Measurements from ENCODE around the gene TGIF2. TPM values are rescaled to one million over a fixed set of nuclear protein-coding genes. Genes with fewer than 3 reads are reported as not detected.

The TGIF2 gene
- total and polyA plus RNA-seq, 10 donors, result 13.6 to 38.2 (median 28.8) TPM

DNA sequence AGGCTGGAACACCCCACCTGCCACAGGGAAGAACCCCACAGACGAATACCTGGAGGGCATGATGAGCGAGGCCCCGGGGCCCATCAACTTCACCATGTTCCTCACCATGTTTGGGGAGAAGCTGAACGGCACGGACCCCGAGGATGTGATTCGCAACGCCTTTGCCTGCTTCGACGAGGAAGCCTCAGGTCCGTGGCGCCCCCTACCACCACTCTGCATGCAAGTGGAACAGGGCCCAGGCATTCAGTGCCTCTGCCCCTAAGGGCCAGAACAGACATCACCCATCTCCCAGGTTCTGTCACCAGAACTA is 25.4 kb upstream of the TGIF2 start:
- 68 to 84% (median 80%) methylated on average over 12 of the region's 12 CpGs for WGBS, 5 donors
- TF ChIP-seq, protein P1, sequence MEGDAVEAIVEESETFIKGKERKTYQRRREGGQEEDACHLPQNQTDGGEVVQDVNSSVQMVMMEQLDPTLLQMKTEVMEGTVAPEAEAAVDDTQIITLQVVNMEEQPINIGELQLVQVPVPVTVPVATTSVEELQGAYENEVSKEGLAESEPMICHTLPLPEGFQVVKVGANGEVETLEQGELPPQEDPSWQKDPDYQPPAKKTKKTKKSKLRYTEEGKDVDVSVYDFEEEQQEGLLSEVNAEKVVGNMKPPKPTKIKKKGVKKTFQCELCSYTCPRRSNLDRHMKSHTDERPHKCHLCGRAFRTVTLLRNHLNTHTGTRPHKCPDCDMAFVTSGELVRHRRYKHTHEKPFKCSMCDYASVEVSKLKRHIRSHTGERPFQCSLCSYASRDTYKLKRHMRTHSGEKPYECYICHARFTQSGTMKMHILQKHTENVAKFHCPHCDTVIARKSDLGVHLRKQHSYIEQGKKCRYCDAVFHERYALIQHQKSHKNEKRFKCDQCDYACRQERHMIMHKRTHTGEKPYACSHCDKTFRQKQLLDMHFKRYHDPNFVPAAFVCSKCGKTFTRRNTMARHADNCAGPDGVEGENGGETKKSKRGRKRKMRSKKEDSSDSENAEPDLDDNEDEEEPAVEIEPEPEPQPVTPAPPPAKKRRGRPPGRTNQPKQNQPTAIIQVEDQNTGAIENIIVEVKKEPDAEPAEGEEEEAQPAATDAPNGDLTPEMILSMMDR (IDR thresholded peaks at IDR 0.05 in 8 of 11, conservative IDR thresholded peaks at IDR 0.05 in 3 of 11), result no peak
- no peak for TF ChIP-seq POLR2A (IDR thresholded peaks at IDR 0.05)
- TF ChIP-seq POLR2AphosphoS5 (IDR thresholded peaks at IDR 0.05), result no peak
- DNase-seq, result peak; percentile 59
- Histone ChIP-seq H3K27me3 (replicated peaks in 1 of 7) (no peaks in the 10 kb centered on the region), H3K36me3 (peaks cover 0 to 50% (median 0%) of the 10 kb centered on the region in 6 donors), H3K27ac (no peak overlapping the region), H3K4me1 (peaks cover 0 to 62% (median 25%) of the 10 kb centered on the region in 6 donors), H3K4me3 (no peak overlapping the region), H3K9me3 (no peaks in the 10 kb centered on the region)
- intact Hi-C loops (cut with DNase I; ENCODE audit: low total_unique reads), result no loop called here

GRCh38 chr20:36548704-36549627 is 24.4 kb upstream of the TGIF2 start:
- H3K4me1 ChIP-seq, result peaks cover 0 to 52% (median 21%) of the 10 kb centered on the region in 6 donors
- H3K9me3 ChIP-seq, result no peaks in the 10 kb centered on the region
- no peak for TF ChIP-seq POLR2A (IDR thresholded peaks at IDR 0.05)
- TF ChIP-seq, protein P1 (IDR thresholded peaks at IDR 0.05 in 8 of 11, conservative IDR thresholded peaks at IDR 0.05 in 3 of 11), result no peak
- TF ChIP-seq POLR2AphosphoS5 (IDR thresholded peaks at IDR 0.05), result no peak
- H3K27ac ChIP-seq, result peak overlapping the region in 1 of 8 donors; percentile 54
- peak; percentile 54 for DNase-seq
- no peak overlapping the region for H3K4me3 ChIP-seq
- peaks cover 0 to 50% (median 0%) of the 10 kb centered on the region in 6 donors for H3K36me3 ChIP-seq
- intact Hi-C loops (cut with DNase I; ENCODE audit: low total_unique reads), result no loop called here
- WGBS, 5 donors, result 85 to 93% (median 88%) methylated on average over 22 to 23 of the region's 23 CpGs
- no peaks in the 10 kb centered on the region for H3K27me3 ChIP-seq (replicated peaks in 1 of 7)

DNA sequence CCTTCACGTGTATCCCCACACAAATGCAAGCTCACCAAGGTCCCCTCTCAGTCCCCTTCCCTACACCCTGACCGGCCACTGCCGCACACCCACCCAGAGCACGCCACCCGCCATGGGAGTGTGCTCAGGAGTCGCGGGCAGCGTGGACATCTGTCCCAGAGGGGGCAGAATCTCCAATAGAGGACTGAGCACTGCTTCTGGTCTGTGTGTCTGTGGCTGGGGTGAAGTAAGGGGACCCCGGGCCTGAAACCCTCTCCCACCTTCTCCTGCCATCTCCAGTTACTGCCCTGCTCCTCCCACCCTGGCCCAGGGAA is 23.8 kb upstream of the TGIF2 start:
- TF ChIP-seq POLR2AphosphoS5 (IDR thresholded peaks at IDR 0.05) (peak in 2 of 3 donors; percentile 23 to 31), POLR2A (IDR thresholded peaks at IDR 0.05) (no peak)
- TF ChIP-seq, protein P1 (IDR thresholded peaks at IDR 0.05 in 8 of 11, conservative IDR thresholded peaks at IDR 0.05 in 3 of 11), result no peak
- intact Hi-C loops (cut with DNase I; ENCODE audit: low total_unique reads), result no loop called here
- Histone ChIP-seq H3K4me3 (no peak overlapping the region), H3K27ac (peak overlapping the region in 1 of 8 donors; percentile 54), H3K36me3 (peaks cover 0 to 50% (median 0%) of the 10 kb centered on the region in 6 donors), H3K4me1 (peaks cover 0 to 46% (median 15%) of the 10 kb centered on the region in 6 donors), H3K9me3 (no peaks in the 10 kb centered on the region), H3K27me3 (replicated peaks in 1 of 7) (no peaks in the 10 kb centered on the region)
- no peak for DNase-seq
- WGBS, 5 donors, result 88 to 97% (median 92%) methylated on average over 9 of the region's 9 CpGs; no CpG with 5 or more reads in 1 of the 5 donors
